H54 (cell line): ENCODE data around the gene AUTS2.
A peak's percentile ranks its signal among the peaks of the same experiment; 100 is the strongest.

ENCODE experiments used
- DNase-seq: peaks from one replicate; pipeline ENCODE4 v3.0.0; 2011; ENCODE audit warnings: low spot score, mixed read lengths; ENCODE audit not compliant: insufficient read length
- FAIRE-seq: peaks from 3 replicates; lab custom pipeline; 2011; peaks lifted over from hg19 to GRCh38; lab: Jason Lieb, UNC
- POLR2A ChIP-seq: IDR thresholded peaks from 2 replicates; pipeline ENCODE4 v1.6.1; 2011; ENCODE audit warnings: low read depth, mild to moderate bottlenecking, low read length

Gene AUTS2

GRCh38 chr7:70563960-70564359 is 965.7 kb downstream of the AUTS2 start:
- FAIRE-seq: no peak
- no peak for TF ChIP-seq POLR2A

GRCh38 chr7:70565721-70566370 is 967.6 kb downstream of the AUTS2 start:
- no peak for FAIRE-seq
- DNase-seq: no peak
- TF ChIP-seq POLR2A: no peak

More at GRCh38 chr7:70563960-70564359, 965.7 kb downstream of the AUTS2 start:
- no peak for DNase-seq

- FAIRE-seq (no peak), DNase-seq (no peak)
- no peak for TF ChIP-seq POLR2A
Measured at GRCh38 chr7:70566671-70567070, 968.4 kb downstream of the AUTS2 start.

- FAIRE-seq (no peak), DNase-seq (no peak)
- no peak for TF ChIP-seq POLR2A
Measured at GRCh38 chr7:70568674-70569334, 970.5 kb downstream of the AUTS2 start.

GRCh38 chr7:70569335-70569819 is 971.1 kb downstream of the AUTS2 start:
- FAIRE-seq (no peak), DNase-seq (no peak)

GRCh38 chr7:70570029-70570428 is 971.8 kb downstream of the AUTS2 start:
- no peak for TF ChIP-seq POLR2A
- no peak for FAIRE-seq
- DNase-seq: no peak

More at GRCh38 chr7:70569335-70569819, 971.1 kb downstream of the AUTS2 start:
- TF ChIP-seq POLR2A: no peak

- FAIRE-seq: no peak
- no peak for DNase-seq
- TF ChIP-seq POLR2A: no peak
Measured at GRCh38 chr7:70570961-70571360, 972.7 kb downstream of the AUTS2 start.

- TF ChIP-seq POLR2A: no peak
- DNase-seq (peak; percentile 33), FAIRE-seq (no peak)
Measured at GRCh38 chr7:70571403-70571934, 973.2 kb downstream of the AUTS2 start.

GRCh38 chr7:70571961-70572360 is 973.7 kb downstream of the AUTS2 start:
- FAIRE-seq: no peak
- no peak for TF ChIP-seq POLR2A
- no peak for DNase-seq

- DNase-seq: no peak
Measured at GRCh38 chr7:70572571-70572970, 974.3 kb downstream of the AUTS2 start.

GRCh38 chr7:70573071-70573661 is 974.9 kb downstream of the AUTS2 start:
- no peak for TF ChIP-seq POLR2A
- FAIRE-seq: no peak

More at GRCh38 chr7:70572571-70572970, 974.3 kb downstream of the AUTS2 start:
- TF ChIP-seq POLR2A: no peak
- no peak for FAIRE-seq

GRCh38 chr7:70573696-70574095 is 975.4 kb downstream of the AUTS2 start:
- FAIRE-seq (no peak), DNase-seq (no peak)
- no peak for TF ChIP-seq POLR2A

More at GRCh38 chr7:70573071-70573661, 974.9 kb downstream of the AUTS2 start:
- no peak for DNase-seq

- no peak for TF ChIP-seq POLR2A
- FAIRE-seq: no peak
- no peak for DNase-seq
Measured at GRCh38 chr7:70574314-70574834, 976.1 kb downstream of the AUTS2 start.
